GM10847 (cell line): ENCODE data around the gene HOXB3.

Experiments
- POLR2A ChIP-seq: IDR thresholded peaks from 2 replicates; pipeline ENCODE4 v1.6.1; 2011; ENCODE audit not compliant: insufficient read length; ENCODE audit errors: extremely low read depth

The HOXB3 gene

GRCh38 chr17:48609759-48610281 is 19.8 kb upstream of the HOXB3 start:
- no peak for TF ChIP-seq POLR2A

GRCh38 chr17:48609033-48609432 is 19.0 kb upstream of the HOXB3 start:
- no peak for TF ChIP-seq POLR2A

GRCh38 chr17:48608494-48608834 is 18.4 kb upstream of the HOXB3 start:
- TF ChIP-seq POLR2A: no peak

- no peak for TF ChIP-seq POLR2A
Observed at GRCh38 chr17:48606892-48607614, 17.0 kb upstream of the HOXB3 start.

GRCh38 chr17:48605991-48606891 is 16.2 kb upstream of the HOXB3 start:
- TF ChIP-seq POLR2A: no peak

GRCh38 chr17:48605409-48605919 is 15.4 kb upstream of the HOXB3 start:
- TF ChIP-seq POLR2A: no peak

GRCh38 chr17:48604770-48605329 is 14.8 kb upstream of the HOXB3 start, which contains the start of gene HOXB6:
Gene HOXB6 (minus strand): TSS chr17:48604986. CDS start chr17:48598150, 6,836 bp downstream.
- TF ChIP-seq POLR2A: no peak

- no peak for TF ChIP-seq POLR2A
Observed at GRCh38 chr17:48603959-48604769, 14.1 kb upstream of the HOXB3 start.

GRCh38 chr17:48601539-48602425 is 11.7 kb upstream of the HOXB3 start:
- TF ChIP-seq POLR2A: no peak

GRCh38 chr17:48601207-48601538 is 11.1 kb upstream of the HOXB3 start:
- TF ChIP-seq POLR2A: no peak

GRCh38 chr17:48600244-48601098 is 10.4 kb upstream of the HOXB3 start:
- TF ChIP-seq POLR2A: no peak

GRCh38 chr17:48599354-48599753 is 9.3 kb upstream of the HOXB3 start:
- no peak for TF ChIP-seq POLR2A

GRCh38 chr17:48598736-48599135 is 8.7 kb upstream of the HOXB3 start:
- no peak for TF ChIP-seq POLR2A
